Measurements from ENCODE around the gene SC5D.

The SC5D gene

DNA sequence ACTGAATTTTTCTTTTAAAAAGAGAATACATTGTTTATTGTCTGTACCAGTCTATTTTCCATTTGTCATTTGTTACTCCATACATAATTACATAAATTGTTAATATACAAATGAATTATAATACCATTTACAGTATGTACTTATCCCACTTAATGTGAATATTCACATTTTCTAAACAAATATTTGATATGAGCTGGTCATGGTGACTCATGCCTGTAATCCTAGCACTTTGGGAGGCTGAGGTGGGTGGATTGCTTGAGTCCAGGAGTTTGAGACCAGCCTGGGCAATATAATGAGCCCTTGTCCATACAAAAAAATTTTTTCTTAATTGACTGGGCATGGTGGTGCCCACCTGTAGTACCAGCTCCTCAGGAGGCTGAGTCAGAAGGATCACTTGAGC, 6.8 kb downstream of the SC5D start:
- H3K4me3 ChIP-seq (replicated peaks; ENCODE audit: low read depth, low read length): no peak overlapping the region
- no peak for TF ChIP-seq CTCF (IDR thresholded peaks at IDR 0.05; ENCODE audit: low read depth, low read length, missing control alignments)
- DNase-seq (ENCODE audit: extremely low read depth, low read depth): no peak

DNA sequence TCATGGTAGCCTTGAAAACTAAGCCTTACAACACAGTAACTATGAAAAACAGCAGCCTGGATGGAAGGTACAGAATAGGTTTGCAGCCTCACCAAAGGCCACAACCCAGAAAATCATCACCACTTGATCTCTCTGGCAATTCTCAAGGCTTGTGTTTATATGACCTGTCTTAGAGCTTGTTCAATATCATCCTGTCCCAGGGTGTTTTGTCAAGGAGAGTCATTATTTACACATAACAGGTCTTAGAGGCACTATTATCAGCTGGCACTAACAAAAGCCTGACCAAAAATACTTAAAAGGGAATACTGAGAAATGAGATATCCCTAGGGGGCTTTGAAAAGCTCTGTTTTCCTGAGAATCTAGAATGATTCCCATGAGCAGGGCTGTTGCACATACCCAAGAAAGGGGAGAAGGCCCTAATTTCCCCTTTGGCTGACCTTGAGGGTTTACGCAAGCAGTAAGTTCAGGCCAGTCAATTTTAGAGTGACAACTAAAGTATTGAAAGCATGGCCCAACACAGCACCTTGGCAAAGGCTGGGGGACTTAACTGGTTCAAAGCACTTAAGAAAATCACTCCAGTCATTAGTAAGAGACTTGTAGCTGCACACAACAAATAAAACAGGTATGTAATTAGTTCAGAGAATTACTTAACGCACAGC, 7.9 kb downstream of the SC5D start:
- H3K4me3 ChIP-seq (replicated peaks; ENCODE audit: low read depth, low read length): no peak overlapping the region
- no peak for DNase-seq (ENCODE audit: extremely low read depth, low read depth)
- TF ChIP-seq CTCF (IDR thresholded peaks at IDR 0.05; ENCODE audit: low read depth, low read length, missing control alignments): no peak

GRCh38 chr11:121300972-121301699, 8.6 kb downstream of the SC5D start:
- DNase-seq (ENCODE audit: extremely low read depth, low read depth): no peak
- TF ChIP-seq CTCF (IDR thresholded peaks at IDR 0.05; ENCODE audit: low read depth, low read length, missing control alignments): no peak
- H3K4me3 ChIP-seq (replicated peaks; ENCODE audit: low read depth, low read length): no peak overlapping the region

DNA sequence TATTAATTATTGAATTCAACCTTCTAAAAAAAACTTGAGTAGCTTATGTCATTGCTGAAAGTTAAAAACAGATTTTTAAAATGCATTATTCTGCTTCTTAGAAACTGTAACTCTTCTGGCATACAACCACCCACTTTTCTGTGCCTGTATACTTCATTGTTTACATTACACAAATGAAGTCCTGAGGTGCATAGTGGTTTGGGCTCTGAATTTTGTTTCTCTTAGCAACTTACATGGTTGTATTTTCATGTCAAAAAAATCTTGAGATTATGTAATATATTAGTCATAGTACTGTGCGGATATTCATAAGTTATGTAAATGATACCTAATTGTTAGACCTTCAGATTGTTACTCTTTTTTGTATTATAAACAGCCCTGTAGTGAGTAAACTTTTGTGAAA, 12.2 kb downstream of the SC5D start:
- no peak for DNase-seq (ENCODE audit: extremely low read depth, low read depth)
- TF ChIP-seq CTCF (IDR thresholded peaks at IDR 0.05; ENCODE audit: low read depth, low read length, missing control alignments): no peak
- H3K4me3 ChIP-seq (replicated peaks; ENCODE audit: low read depth, low read length): no peak overlapping the region

- TF ChIP-seq CTCF (IDR thresholded peaks at IDR 0.05; ENCODE audit: low read depth, low read length, missing control alignments): no peak
- H3K4me3 ChIP-seq (replicated peaks; ENCODE audit: low read depth, low read length): no peak overlapping the region
- no peak for DNase-seq (ENCODE audit: extremely low read depth, low read depth)
Observed at GRCh38 chr11:121308816-121309215, 16.2 kb downstream of the SC5D start.

GRCh38 chr11:121309688-121310087, 17.1 kb downstream of the SC5D start:
- H3K4me3 ChIP-seq (replicated peaks; ENCODE audit: low read depth, low read length): no peak overlapping the region
- DNase-seq (ENCODE audit: extremely low read depth, low read depth): no peak
- no peak for TF ChIP-seq CTCF (IDR thresholded peaks at IDR 0.05; ENCODE audit: low read depth, low read length, missing control alignments)

All from HFF-Myc (cell line).